Lung (tissue), 12 donors: ENCODE measurements around the gene RNF166. TPM values are rescaled to one million over a fixed set of nuclear protein-coding genes. Genes with fewer than 3 reads are reported as not detected.

Experiments
- ATAC-seq: fragments of 200-7000 bp; cut with Tn5 transposase; one replicate; pipeline ENCODE4 v1.9.1; 2020; ENCODE audit warnings: moderate number of reproducible peaks; ENCODE audit not compliant: insufficient read depth, low FRiP score
- DNase-seq, 3 donors: peaks; one replicate each; pipeline ENCODE4 v3.0.0-alpha.2; 2013 to 2017
- H3K27ac ChIP-seq, 2 donors: one replicate each; pipeline ENCODE4 v1.5.1; 2013; ENCODE audit warnings: mild to moderate bottlenecking in 2 of 2, moderate library complexity in 2 of 2, control low read depth in 1 of 2, inconsistent platforms in 1 of 2, low read depth in 1 of 2, low read length in 1 of 2
- H3K27me3 ChIP-seq, 3 donors: one replicate each; pipeline ENCODE4 v1.5.1; 2013; ENCODE audit warnings: low read length in 2 of 3; ENCODE audit not compliant: control insufficient read depth in 3 of 3, insufficient read depth in 3 of 3
- H3K36me3 ChIP-seq, 4 donors: one replicate each; pipeline ENCODE4 v1.5.1; 2013; ENCODE audit warnings: low read length in 4 of 4, mild to moderate bottlenecking in 1 of 4, moderate library complexity in 1 of 4; ENCODE audit not compliant: control insufficient read depth in 4 of 4, insufficient read depth in 4 of 4
- H3K4me1 ChIP-seq, 5 donors: one replicate each; pipeline ENCODE4 v1.5.1; 2013; ENCODE audit warnings: low read length in 5 of 5, mild to moderate bottlenecking in 2 of 5, moderate library complexity in 1 of 5; ENCODE audit not compliant: control insufficient read depth in 5 of 5, insufficient read depth in 5 of 5
- H3K4me3 ChIP-seq: one replicate; pipeline ENCODE4 v1.5.1; 2013; ENCODE audit warnings: mild to moderate bottlenecking, control low read depth, moderate library complexity
- H3K9ac ChIP-seq, 2 donors: one replicate each; pipeline ENCODE4 v1.5.1; 2013; ENCODE audit warnings: low read length in 2 of 2, control low read depth in 1 of 2; ENCODE audit not compliant: insufficient read depth in 1 of 2
- H3K9me3 ChIP-seq, 4 donors: one replicate each; pipeline ENCODE4 v1.5.1; 2013; ENCODE audit warnings: low read length in 3 of 4, mild to moderate bottlenecking in 1 of 4, moderate library complexity in 1 of 4; ENCODE audit not compliant: control insufficient read depth in 4 of 4, insufficient read depth in 3 of 4
- CTCF ChIP-seq: IDR thresholded peaks from 2 replicates; pipeline ENCODE4 v1.5.1; 2012; ENCODE audit warnings: mild to moderate bottlenecking; ENCODE audit errors: control extremely low read depth, extremely low read depth
- WGBS, 2 donors: extraction: QIAGEN DNeasy Blood & Tissue Kit; methylation state at CpG; one replicate each; pipeline ENCODE4 v1.1.7; 2013; 5-methylcytosine and 5-hydroxymethylcytosine counted together
- polyA plus RNA-seq, 2 donors: library from polyadenylated mRNA; stranded (reverse); fragments of 200-250 nt; gene quantifications; one replicate each; pipeline ENCODE4 v1.2.1, GENCODE V29; 2013
- total RNA-seq, 2 donors: library from RNA; depleted of rRNA in 1 of 2; stranded (reverse); fragments of >200 nt in 1 of 2; gene quantifications; one replicate each; pipeline ENCODE4 v1.2.1, GENCODE V29; 2014 to 2021
- donor health status: control.
- donor health status: control.
- donor health status: Bipolar disorder and iron deficiency.
- donor health status: healthy.
- donor health status: DM: yes; HTN: yes; CAD: no.

The RNF166 gene
- total and polyA plus RNA-seq, 4 donors, result 15.2 to 51.6 (median 44.1) TPM

DNA sequence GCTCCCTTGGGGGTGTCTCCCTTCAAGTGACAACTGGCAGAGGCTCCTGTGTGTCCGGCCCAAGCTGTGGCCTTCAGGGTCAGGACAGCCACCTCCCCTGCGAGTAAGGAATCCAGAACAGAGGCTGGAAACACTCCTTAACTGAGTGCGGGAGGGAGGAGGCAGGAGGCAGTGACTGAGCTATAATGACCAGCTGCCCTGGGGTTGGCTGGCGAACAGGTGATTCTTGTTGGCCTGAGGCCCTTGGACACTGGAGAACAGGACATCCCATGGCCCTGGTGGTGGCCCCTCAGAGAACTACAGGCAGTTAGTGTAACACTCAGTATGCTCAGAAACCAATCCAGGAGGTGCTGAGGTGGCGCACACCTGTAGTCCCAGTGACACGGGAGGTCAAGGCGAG, 10.5 kb downstream of the RNF166 start:
- Histone ChIP-seq H3K4me3 (no peak overlapping the region), H3K27ac (no peak overlapping the region), H3K9ac (no peak overlapping the region), H3K4me1 (peaks cover 0 to 6% (median 0%) of the 10 kb centered on the region in 5 donors), H3K27me3 (no peaks in the 10 kb centered on the region), H3K9me3 (no peaks in the 10 kb centered on the region), H3K36me3 (peaks cover 0 to 41% (median 4%) of the 10 kb centered on the region in 4 donors)
- no peak for ATAC-seq
- no peak for DNase-seq
- WGBS, 2 donors, result 95 to 96% methylated on average over 7 of the region's 7 CpGs
- no peak for TF ChIP-seq CTCF

DNA sequence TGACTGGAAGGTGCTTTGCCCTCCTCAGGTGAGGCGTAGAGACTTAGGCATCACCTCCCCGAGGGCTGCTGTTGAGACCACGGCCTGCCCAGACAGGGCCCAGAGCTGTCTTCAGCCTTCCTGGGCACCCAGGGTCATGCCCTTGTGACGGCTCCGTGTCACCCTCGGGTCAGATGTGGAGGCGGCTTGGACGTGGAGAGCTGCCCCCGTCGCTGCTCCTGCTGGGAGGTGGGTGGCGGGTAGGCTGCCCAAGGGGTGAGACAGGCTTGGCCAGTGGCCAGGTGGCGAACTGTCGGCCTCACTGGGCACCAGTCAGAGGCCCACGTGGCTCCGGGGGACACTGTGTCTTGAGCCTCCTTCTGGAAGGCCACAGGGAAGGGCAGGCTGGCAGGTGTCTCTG, 11.0 kb downstream of the RNF166 start:
- no peaks in the 10 kb centered on the region for H3K9me3 ChIP-seq
- no peak for DNase-seq
- peaks cover 0 to 1% (median 0%) of the 10 kb centered on the region in 5 donors for H3K4me1 ChIP-seq
- no peak overlapping the region for H3K4me3 ChIP-seq
- H3K9ac ChIP-seq, result no peak overlapping the region
- H3K36me3 ChIP-seq, result peaks cover 0 to 41% (median 3%) of the 10 kb centered on the region in 4 donors
- no peak for TF ChIP-seq CTCF
- no peaks in the 10 kb centered on the region for H3K27me3 ChIP-seq
- no peak for ATAC-seq
- no peak overlapping the region for H3K27ac ChIP-seq
- 80 to 85% methylated on average over 15 of the region's 15 CpGs for WGBS, 2 donors

DNA sequence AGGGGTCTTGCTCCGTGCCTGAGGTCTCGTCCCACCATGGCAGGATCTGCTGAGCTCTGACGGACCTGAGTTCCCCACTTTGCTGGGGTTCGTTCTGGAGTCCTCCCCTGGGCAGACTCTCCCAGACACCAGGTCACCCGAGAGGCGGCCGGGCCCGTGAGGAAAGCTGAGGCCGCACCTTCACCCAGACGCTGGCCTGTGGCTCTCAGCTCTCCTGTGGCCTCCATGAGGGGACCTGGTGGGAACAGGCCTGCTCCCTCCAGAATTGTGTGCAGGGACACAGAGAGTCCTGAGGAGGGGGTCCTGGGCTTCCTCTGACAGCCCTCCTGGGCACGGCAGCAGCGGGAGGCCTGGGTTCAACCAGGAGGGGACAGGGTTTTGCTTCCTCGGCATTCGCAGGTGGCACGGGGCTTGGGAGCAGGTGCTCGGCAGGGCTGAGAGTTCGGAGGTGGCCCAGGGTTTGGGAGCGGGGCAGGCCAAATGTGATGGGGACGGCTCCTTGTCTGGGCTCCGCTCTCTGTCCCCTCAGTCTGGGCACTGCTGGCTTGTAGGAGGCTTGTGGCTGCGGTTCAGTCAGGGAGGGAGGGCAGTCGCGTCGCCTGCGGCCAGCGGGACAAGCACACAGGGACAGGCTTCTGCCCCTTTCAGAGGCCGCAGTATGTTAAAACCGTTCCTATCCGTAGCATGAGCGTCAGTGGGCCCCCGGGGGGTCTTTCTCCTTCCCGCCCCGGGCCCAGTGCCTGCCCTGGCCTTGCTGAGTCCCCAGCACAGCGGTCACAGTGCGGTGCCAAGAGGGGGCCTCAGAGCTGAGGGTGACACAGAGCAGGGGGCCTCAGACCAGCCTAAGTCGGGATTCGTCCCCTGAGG, 11.8 kb downstream of the RNF166 start:
- Histone ChIP-seq H3K36me3 (peaks cover 0 to 34% (median 0%) of the 10 kb centered on the region in 4 donors), H3K27ac (no peak overlapping the region), H3K4me3 (no peak overlapping the region), H3K9me3 (no peaks in the 10 kb centered on the region), H3K27me3 (peaks cover 0 to 1% (median 0%) of the 10 kb centered on the region in 3 donors), H3K9ac (no peak overlapping the region), H3K4me1 (no peaks in the 10 kb centered on the region)
- TF ChIP-seq CTCF, result no peak
- ATAC-seq (no peak), DNase-seq (no peak)
- WGBS, 2 donors, result 87 to 96% methylated on average over 37 of the region's 37 CpGs
